ENCODE results near the gene CD72. TPM values are rescaled to one million over a fixed set of nuclear protein-coding genes. Genes with fewer than 3 reads are reported as not detected.
"Not testable (repeated sequence)": the region's sequence is repeated elsewhere in the genome, so short reads cannot be mapped to it uniquely, and the experiment has no call there.

CD72 gene
- total RNA-seq, 4 donors from 2014 or later = 1.6 to 15.5 (median 4.9) TPM

- ATAC-seq (ENCODE audit: low FRiP score) = no peak
- no peak for DNase-seq (ENCODE audit: low spot score)
- TF ChIP-seq CTCF (IDR thresholded peaks at IDR 0.05) = no peak
Measured at GRCh38 chr9:35639631-35640030, 21.4 kb upstream of the CD72 start.

GRCh38 chr9:35639225-35639624 lies 21.0 kb upstream of the CD72 start:
- DNase-seq (ENCODE audit: low spot score); ATAC-seq (ENCODE audit: low FRiP score): not testable (repeated sequence)

GRCh38 chr9:35638751-35639150 lies 20.5 kb upstream of the CD72 start:
- DNase-seq (ENCODE audit: low spot score) = not testable (repeated sequence)

DNA sequence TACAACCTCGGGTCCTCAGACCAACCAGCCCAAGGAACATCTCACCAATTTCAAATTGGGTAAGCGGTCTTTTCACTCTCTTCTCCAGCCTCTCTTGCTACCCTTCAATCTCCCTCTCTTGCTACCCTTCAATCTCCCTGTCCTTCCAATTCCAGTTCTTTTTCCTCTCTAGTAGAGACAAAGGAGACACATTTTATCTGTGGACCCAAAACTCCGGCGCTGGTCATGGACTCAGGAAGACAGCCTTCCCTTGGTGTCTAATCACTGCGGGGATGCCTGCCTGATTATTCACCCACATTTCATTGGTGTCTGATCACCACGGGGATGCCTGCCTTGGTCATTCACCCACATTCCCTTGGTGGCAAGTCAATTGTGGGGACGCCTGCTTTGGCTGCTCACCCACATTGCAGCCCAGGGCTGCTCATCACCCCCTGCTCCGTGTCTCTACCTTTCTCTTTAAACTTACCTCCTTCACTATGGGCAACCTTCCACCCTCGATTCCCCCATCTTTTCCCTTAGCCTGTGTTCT lies 19.3 kb upstream of the CD72 start:
- not testable (repeated sequence) for ATAC-seq (ENCODE audit: low FRiP score); DNase-seq (ENCODE audit: low spot score)

More at GRCh38 chr9:35638751-35639150, 20.5 kb upstream of the CD72 start:
- not testable (repeated sequence) for ATAC-seq (ENCODE audit: low FRiP score)

DNA sequence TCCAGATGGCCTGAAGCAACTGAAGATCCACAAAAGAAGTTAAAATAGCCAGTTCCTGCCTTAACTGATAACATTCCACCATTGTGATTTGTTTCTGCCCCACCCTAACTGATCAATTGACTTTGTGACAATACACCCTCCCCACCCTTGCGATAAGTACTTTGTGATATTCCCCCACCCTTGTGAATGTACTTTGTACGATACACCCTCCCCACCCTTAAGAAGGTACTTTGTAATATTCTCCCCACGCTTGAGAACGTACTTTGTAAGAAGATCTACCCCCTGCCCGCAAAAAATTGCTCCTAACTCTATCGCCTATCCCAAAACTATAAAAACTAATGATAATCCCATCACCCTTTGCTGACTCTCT lies 18.6 kb upstream of the CD72 start:
- not testable (repeated sequence) for DNase-seq (ENCODE audit: low spot score); ATAC-seq (ENCODE audit: low FRiP score)

- TF ChIP-seq CTCF (IDR thresholded peaks at IDR 0.05) = no peak
- DNase-seq (ENCODE audit: low spot score) (no peak), ATAC-seq (ENCODE audit: low FRiP score) (no peak)
Measured at GRCh38 chr9:35636135-35636876, 18.1 kb upstream of the CD72 start.

GRCh38 chr9:35635730-35636129 lies 17.5 kb upstream of the CD72 start:
- no peak for ATAC-seq (ENCODE audit: low FRiP score)
- no peak for DNase-seq (ENCODE audit: low spot score)
- no peak for TF ChIP-seq CTCF (IDR thresholded peaks at IDR 0.05)

DNA sequence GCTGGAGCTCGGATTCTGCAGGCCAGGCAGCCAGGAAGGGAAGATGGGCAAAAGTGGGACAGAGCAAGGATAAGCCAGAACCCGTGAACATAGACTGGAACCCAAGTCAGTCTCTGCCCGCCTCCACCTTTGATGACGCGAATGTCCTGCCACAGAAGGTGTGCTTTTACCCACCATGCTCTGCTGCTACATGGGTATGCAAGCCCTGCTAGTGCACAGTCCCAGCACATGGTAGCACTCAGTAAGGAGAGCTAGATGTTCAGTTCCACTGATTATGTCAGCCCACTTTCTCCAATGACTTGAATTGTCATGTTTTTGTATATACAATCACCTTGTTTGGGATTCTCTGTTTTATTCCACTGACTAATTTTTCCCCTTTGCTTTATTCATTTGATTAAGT lies 11.4 kb upstream of the CD72 start:
- DNase-seq (ENCODE audit: low spot score) = no peak
- TF ChIP-seq CTCF (IDR thresholded peaks at IDR 0.05) = no peak
- ATAC-seq (ENCODE audit: low FRiP score) = no peak

DNA sequence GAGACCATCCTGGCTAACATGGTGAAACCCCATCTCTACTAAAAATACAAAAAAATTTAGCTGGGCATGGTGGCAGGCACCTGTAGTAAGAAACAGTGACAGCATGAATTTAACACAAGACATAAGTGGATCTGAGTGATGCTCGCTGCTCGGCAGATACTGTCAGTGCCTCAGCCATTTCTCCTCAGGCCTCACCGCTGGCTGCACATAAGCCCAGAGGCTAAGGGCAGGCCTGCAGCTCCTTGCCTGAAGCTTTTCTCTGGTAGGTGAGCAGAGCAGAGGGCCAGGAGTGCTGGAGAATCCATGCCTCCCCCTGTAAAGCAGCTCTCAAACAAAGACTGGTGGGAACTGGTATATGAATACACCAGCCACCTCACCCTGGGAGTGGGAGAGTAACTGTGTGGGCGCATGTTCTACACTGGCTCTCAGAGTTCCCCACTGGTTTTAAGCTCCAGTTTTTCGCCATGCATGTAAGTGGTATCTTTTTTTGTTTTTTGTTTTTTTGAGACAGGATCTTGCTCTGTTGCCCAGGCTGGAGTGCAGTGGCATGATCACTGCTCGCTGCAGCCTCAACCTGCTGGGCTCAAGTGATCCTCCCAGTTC lies 10.3 kb upstream of the CD72 start:
- TF ChIP-seq CTCF (IDR thresholded peaks at IDR 0.05) = no peak
- no peak for DNase-seq (ENCODE audit: low spot score)

More for the DNA sequence above, 10.3 kb upstream of the CD72 start:
- ATAC-seq (ENCODE audit: low FRiP score) = no peak
